ENCODE measurements around the gene QRICH1.

QRICH1 gene

DNA sequence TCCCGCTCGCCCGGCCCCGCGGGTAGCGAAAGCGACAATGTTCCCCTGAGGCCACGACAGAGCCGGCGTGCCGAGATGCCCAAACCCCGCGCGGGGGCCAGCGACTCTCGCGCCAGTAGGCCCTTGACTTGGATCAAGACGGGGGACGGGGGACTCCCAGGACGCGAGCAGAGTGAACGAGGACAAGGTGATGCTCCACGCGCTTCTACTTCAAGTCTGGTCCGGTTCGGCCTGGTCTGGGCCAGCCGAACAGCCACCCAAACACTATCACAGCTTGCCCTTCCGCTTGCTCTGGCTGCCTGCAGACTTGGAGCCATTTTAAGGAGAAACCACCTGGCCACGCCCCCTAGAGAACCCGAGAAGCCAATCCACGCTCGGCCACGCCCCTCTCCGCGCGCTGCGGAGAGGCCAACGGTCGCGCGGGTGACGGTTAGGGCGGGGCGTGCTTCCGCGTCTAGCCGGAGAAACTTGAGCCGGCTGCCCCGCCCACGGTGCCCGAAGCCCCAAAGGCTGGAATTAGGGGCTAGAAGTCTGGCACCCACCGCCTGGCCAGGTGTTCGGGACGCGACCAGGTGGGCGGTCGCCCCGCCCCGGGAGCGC, 72.6 kb downstream of the QRICH1 start:
- H3K27me3 ChIP-seq (ENCODE audit: control insufficient read depth, low read length): no peaks in the 10 kb centered on the region
- no peaks in the 10 kb centered on the region for H3K9me3 ChIP-seq (ENCODE audit: control insufficient read depth, insufficient read depth, low read length)
- H4K20me1 ChIP-seq (ENCODE audit: control insufficient read depth, insufficient read depth, low read depth, low read length): no peaks in the 10 kb centered on the region
- peaks cover 58% of the 10 kb centered on the region for H3K4me1 ChIP-seq (ENCODE audit: control insufficient read depth, low read length)
- peak overlapping the region; percentile 92 for H3K4me3 ChIP-seq (ENCODE audit: low read length)
- TF ChIP-seq EZH2phosphoT487 (IDR thresholded peaks at IDR 0.05; ENCODE audit: borderline replicate concordance, low read length): no peak
- TF ChIP-seq, protein P1, sequence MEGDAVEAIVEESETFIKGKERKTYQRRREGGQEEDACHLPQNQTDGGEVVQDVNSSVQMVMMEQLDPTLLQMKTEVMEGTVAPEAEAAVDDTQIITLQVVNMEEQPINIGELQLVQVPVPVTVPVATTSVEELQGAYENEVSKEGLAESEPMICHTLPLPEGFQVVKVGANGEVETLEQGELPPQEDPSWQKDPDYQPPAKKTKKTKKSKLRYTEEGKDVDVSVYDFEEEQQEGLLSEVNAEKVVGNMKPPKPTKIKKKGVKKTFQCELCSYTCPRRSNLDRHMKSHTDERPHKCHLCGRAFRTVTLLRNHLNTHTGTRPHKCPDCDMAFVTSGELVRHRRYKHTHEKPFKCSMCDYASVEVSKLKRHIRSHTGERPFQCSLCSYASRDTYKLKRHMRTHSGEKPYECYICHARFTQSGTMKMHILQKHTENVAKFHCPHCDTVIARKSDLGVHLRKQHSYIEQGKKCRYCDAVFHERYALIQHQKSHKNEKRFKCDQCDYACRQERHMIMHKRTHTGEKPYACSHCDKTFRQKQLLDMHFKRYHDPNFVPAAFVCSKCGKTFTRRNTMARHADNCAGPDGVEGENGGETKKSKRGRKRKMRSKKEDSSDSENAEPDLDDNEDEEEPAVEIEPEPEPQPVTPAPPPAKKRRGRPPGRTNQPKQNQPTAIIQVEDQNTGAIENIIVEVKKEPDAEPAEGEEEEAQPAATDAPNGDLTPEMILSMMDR (IDR thresholded peaks at IDR 0.05; ENCODE audit: low read depth, low read length, poor library complexity, severe bottlenecking): no peak
- peak overlapping the region; percentile 92 for H3K27ac ChIP-seq (ENCODE audit: low read depth, low read length)
- peaks cover 67% of the 10 kb centered on the region for H3K79me2 ChIP-seq (ENCODE audit: control insufficient read depth, low read length)
- no peaks in the 10 kb centered on the region for H3K9me2 ChIP-seq (replicated peaks; ENCODE audit: control insufficient read depth, low read length)
- peaks cover 65% of the 10 kb centered on the region for H3K36me3 ChIP-seq (ENCODE audit: control insufficient read depth, low read length)
- peak overlapping the region; percentile 94 for H3K4me2 ChIP-seq (ENCODE audit: low read length)
- H3F3A ChIP-seq (ENCODE audit: control insufficient read depth, insufficient read depth): peaks cover 31% of the 10 kb centered on the region

DNA sequence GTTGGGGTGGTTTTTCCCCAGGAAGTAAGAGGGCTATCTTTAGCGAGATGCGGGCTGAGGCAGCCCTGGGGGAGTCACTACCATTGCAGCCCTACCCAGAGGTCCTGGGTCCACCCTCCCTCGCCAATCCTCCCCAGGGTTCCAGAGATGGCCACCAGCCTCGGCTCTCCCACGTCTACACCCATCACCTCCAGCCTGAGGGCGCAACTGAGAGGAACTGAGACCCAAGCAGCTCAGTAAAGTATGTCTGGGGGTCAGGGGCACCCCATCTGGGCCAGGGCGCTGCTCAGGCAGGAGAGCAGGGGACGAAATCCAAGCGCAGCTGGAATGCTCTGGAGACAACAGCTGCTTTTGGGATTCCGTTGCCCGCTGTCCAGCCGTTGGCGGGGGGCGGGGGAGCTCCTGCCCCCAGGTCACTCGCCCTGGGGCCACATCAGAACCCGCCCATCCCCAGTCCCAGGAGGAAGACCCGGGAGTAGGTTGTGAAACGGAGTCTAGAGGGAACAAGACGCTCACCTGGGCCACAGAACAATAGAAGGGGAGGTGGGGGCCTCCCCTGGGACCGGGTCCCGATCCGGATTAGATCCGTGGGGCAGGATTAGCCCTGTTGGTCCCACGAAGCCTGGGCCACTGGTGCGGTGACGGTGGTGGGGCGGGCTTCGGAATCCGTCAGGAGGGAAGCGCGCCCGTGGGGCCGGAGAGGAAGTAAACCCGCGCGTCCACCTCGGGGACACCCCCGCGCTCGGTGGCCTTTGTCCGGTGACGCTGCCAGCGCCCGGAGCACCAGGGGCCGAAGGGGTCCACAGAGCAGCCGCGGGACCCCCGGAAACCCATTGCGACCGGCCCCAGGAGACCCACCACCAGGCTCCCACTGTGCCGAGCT, 73.3 kb downstream of the QRICH1 start:
- Histone ChIP-seq H3K4me3 (ENCODE audit: low read length) (peak overlapping the region; percentile 92), H3K9me3 (ENCODE audit: control insufficient read depth, insufficient read depth, low read length) (no peaks in the 10 kb centered on the region), H3F3A (ENCODE audit: control insufficient read depth, insufficient read depth) (peaks cover 28% of the 10 kb centered on the region), H3K4me1 (ENCODE audit: control insufficient read depth, low read length) (peaks cover 50% of the 10 kb centered on the region), H3K36me3 (ENCODE audit: control insufficient read depth, low read length) (peaks cover 65% of the 10 kb centered on the region), H3K27ac (ENCODE audit: low read depth, low read length) (peak overlapping the region; percentile 92), H3K79me2 (ENCODE audit: control insufficient read depth, low read length) (peaks cover 59% of the 10 kb centered on the region), H3K27me3 (ENCODE audit: control insufficient read depth, low read length) (no peaks in the 10 kb centered on the region), H3K9me2 (replicated peaks; ENCODE audit: control insufficient read depth, low read length) (no peaks in the 10 kb centered on the region), H3K4me2 (ENCODE audit: low read length) (peak overlapping the region; percentile 94), H4K20me1 (ENCODE audit: control insufficient read depth, insufficient read depth, low read depth, low read length) (no peaks in the 10 kb centered on the region)
- no peak for TF ChIP-seq EZH2phosphoT487 (IDR thresholded peaks at IDR 0.05; ENCODE audit: borderline replicate concordance, low read length)
- TF ChIP-seq, protein P1 (IDR thresholded peaks at IDR 0.05; ENCODE audit: low read depth, low read length, poor library complexity, severe bottlenecking): peak; percentile 13

DNA sequence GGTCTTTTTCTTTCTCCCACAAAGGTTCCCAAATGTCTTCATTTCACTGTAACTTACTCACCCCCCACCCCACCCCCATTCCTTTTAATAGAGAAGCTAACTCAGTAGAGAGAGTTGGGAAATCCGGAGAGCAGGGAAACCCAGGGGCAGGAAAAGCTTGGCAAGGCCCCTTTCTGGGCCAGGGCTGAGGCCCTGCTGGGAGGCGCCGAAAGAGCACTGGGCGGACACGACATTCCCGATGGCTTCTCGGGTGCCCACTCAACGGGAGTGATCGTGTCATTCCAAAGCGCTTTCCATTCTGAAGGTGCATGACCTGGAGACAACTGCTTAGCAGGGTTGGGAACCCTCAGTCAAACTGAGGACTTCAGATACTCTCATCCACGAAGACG, 73.9 kb downstream of the QRICH1 start:
- TF ChIP-seq, protein P1 (IDR thresholded peaks at IDR 0.05; ENCODE audit: low read depth, low read length, poor library complexity, severe bottlenecking): no peak
- TF ChIP-seq EZH2phosphoT487 (IDR thresholded peaks at IDR 0.05; ENCODE audit: borderline replicate concordance, low read length): no peak
- peaks cover 53% of the 10 kb centered on the region for H3K79me2 ChIP-seq (ENCODE audit: control insufficient read depth, low read length)
- no peaks in the 10 kb centered on the region for H3K27me3 ChIP-seq (ENCODE audit: control insufficient read depth, low read length)
- peaks cover 27% of the 10 kb centered on the region for H3F3A ChIP-seq (ENCODE audit: control insufficient read depth, insufficient read depth)
- H3K36me3 ChIP-seq (ENCODE audit: control insufficient read depth, low read length): peaks cover 65% of the 10 kb centered on the region
- peaks cover 44% of the 10 kb centered on the region for H3K4me1 ChIP-seq (ENCODE audit: control insufficient read depth, low read length)
- peak overlapping the region; percentile 94 for H3K4me2 ChIP-seq (ENCODE audit: low read length)
- H4K20me1 ChIP-seq (ENCODE audit: control insufficient read depth, insufficient read depth, low read depth, low read length): no peaks in the 10 kb centered on the region
- H3K9me2 ChIP-seq (replicated peaks; ENCODE audit: control insufficient read depth, low read length): no peaks in the 10 kb centered on the region
- no peaks in the 10 kb centered on the region for H3K9me3 ChIP-seq (ENCODE audit: control insufficient read depth, insufficient read depth, low read length)
- peak overlapping the region; percentile 92 for H3K4me3 ChIP-seq (ENCODE audit: low read length)
- H3K27ac ChIP-seq (ENCODE audit: low read depth, low read length): peak overlapping the region; percentile 92

All from DOHH2 (cell line).